GM12878 (cell line): Measurements from ENCODE around the gene GMPPA. TPM values are rescaled to one million over a fixed set of nuclear protein-coding genes. Genes with fewer than 3 reads are reported as not detected.

ENCODE experiments used
- ATAC-seq: fragments of 200-7000 bp; cut with Tn5 transposase; 3 replicates; pipeline ENCODE4 v1.9.1; 2020; ENCODE audit warnings: mild to moderate bottlenecking, moderate library complexity
- BruUV-seq: library from RNA; stranded (reverse); fragments of 400-500 nt; replicated peaks from 2 replicates; lab custom pipeline; 2021; lab: Mats Ljungman, UMichigan
- CTCF ChIA-PET: fragments of 300-600 bp; sonication (Branson Sonifier 250); formaldehyde crosslinking; extraction: SDS; loops from one replicate; lab custom pipeline; 2021; ENCODE audit warnings: inconsistent platforms; lab: Yijun Ruan, JAX
- POLR2A ChIA-PET: fragments of 350-600 bp; formaldehyde crosslinking; extraction: SDS; loops from one replicate; lab custom pipeline; 2021; ENCODE audit warnings: inconsistent platforms; lab: Charles Lee
- RAD21 ChIA-PET: fragments of 300-600 bp; sonication (Branson Sonifier 250); formaldehyde crosslinking; loops from one replicate; lab custom pipeline; 2023; ENCODE audit warnings: antibody characterized with exemption; ENCODE audit not compliant: unreplicated experiment; lab: Charles Lee
- SMC1A ChIA-PET: fragments of 300-600 bp; sonication (Branson Sonifier 250); formaldehyde crosslinking; loops from one replicate; lab custom pipeline; 2023; ENCODE audit not compliant: unreplicated experiment, uncharacterized antibody; lab: Charles Lee
- DNase-seq: peaks from one replicate; pipeline ENCODE4 v3.0.0-alpha.2; 2011; ENCODE audit warnings: low read depth, low spot score
- FAIRE-seq: peaks from 3 replicates; lab custom pipeline; 2011; peaks lifted over from hg19 to GRCh38; lab: Jason Lieb, UNC
- H2AFZ ChIP-seq: 2 replicates; pipeline ENCODE4 v1.6.0; 2011; ENCODE audit warnings: low read depth, low read length, control low read depth; ENCODE audit not compliant: control insufficient read depth
- H3K27ac ChIP-seq: 2 replicates; pipeline ENCODE4 v1.5.1; 2011; ENCODE audit warnings: control low read depth; ENCODE audit not compliant: control insufficient read depth, insufficient read depth
- H3K27me3 ChIP-seq, 2 experiments: replicated peaks in 1 of 2; 2 replicates each; pipeline versions ENCODE4 v1.6.0 to v1.6.1; 2011; ENCODE audit warnings: low read length in 1 of 2; ENCODE audit not compliant: control insufficient read depth in 2 of 2, insufficient read depth in 2 of 2
- H3K36me3 ChIP-seq, 2 experiments: 2 replicates each; pipeline ENCODE4 v1.5.1; 2011; ENCODE audit warnings: low read length in 1 of 2; ENCODE audit not compliant: control insufficient read depth in 2 of 2, insufficient read depth in 2 of 2
- H3K4me1 ChIP-seq: 2 replicates; pipeline ENCODE4 v1.6.1; 2011; ENCODE audit warnings: mild to moderate bottlenecking, low read length, moderate library complexity, mixed read lengths; ENCODE audit not compliant: control insufficient read depth, insufficient read depth
- H3K4me2 ChIP-seq: 2 replicates; pipeline ENCODE4 v1.6.0; 2011; ENCODE audit warnings: control low read depth; ENCODE audit not compliant: control insufficient read depth, insufficient read depth
- H3K4me3 ChIP-seq: fragments of 200-600 bp; sonication (generic); 2 replicates; pipeline ENCODE4 v1.5.1; 2016
- H3K79me2 ChIP-seq: 2 replicates; pipeline ENCODE4 v1.6.0; 2011; ENCODE audit warnings: low read length; ENCODE audit not compliant: control insufficient read depth, insufficient read depth
- H3K9ac ChIP-seq: 2 replicates; pipeline ENCODE4 v1.8.0; 2011; ENCODE audit warnings: low read length, control low read depth, mixed read lengths; ENCODE audit not compliant: control insufficient read depth, insufficient read depth
- H3K9me3 ChIP-seq: replicated peaks from 3 replicates; pipeline ENCODE4 v1.5.1; 2011; ENCODE audit warnings: mild to moderate bottlenecking, low read length; ENCODE audit not compliant: control insufficient read depth, insufficient read depth
- H4K20me1 ChIP-seq: 2 replicates; pipeline ENCODE4 v1.6.0; 2011; ENCODE audit not compliant: control insufficient read depth, insufficient read depth
- CBX5 ChIP-seq: sonication (generic); IDR thresholded peaks from 2 replicates; pipeline ENCODE4 v1.6.1; 2016; ENCODE audit warnings: low read depth, moderate library complexity, mild to moderate bottlenecking, inconsistent platforms
- CREB1 ChIP-seq: IDR thresholded peaks from 2 replicates; pipeline ENCODE4 v1.6.1; 2012; ENCODE audit warnings: low read depth, mild to moderate bottlenecking, inconsistent platforms
- JUND ChIP-seq: IDR thresholded peaks from 2 replicates; pipeline ENCODE4 v1.6.1; 2012; ENCODE audit warnings: low read depth, mild to moderate bottlenecking, low read length, improper control_type of control experiment, moderate library complexity
- LARP7 ChIP-seq: fragments of 450-650 bp; IDR thresholded peaks from 2 replicates; pipeline ENCODE4 v1.6.1; 2017; ENCODE audit warnings: mild to moderate bottlenecking
- MEF2B ChIP-seq: fragments of 450-650 bp; IDR thresholded peaks from 2 replicates; pipeline ENCODE4 v1.6.1; 2018; ENCODE audit warnings: mild to moderate bottlenecking, moderate library complexity; ENCODE audit not compliant: partially characterized antibody, poor library complexity, severe bottlenecking
- MXI1 ChIP-seq: fragments of 150-350 bp; IDR thresholded peaks from 2 replicates; pipeline ENCODE4 v1.6.1; 2011; ENCODE audit warnings: low read depth, mild to moderate bottlenecking, inconsistent platforms, low read length, improper control_type of control experiment
- NR2C1 ChIP-seq: fragments of 450-650 bp; IDR thresholded peaks from 2 replicates; pipeline ENCODE4 v1.6.1; 2017; ENCODE audit warnings: antibody characterized with exemption, mild to moderate bottlenecking, moderate library complexity
- STAT3 ChIP-seq: IDR thresholded peaks from 2 replicates; pipeline ENCODE4 v1.6.1; 2011; ENCODE audit warnings: low read depth, low read length, improper control_type of control experiment
- SUPT20H ChIP-seq: IDR thresholded peaks from 2 replicates; pipeline ENCODE4 v1.6.1; 2011; ENCODE audit warnings: low read depth, mild to moderate bottlenecking, low read length, moderate library complexity, borderline replicate concordance; ENCODE audit not compliant: control insufficient read depth
- YBX1 ChIP-seq: fragments of 450-650 bp; IDR thresholded peaks from 2 replicates; pipeline ENCODE4 v1.6.1; 2016; ENCODE audit warnings: antibody characterized with exemption
- ZNF217 ChIP-seq: fragments of 450-650 bp; IDR thresholded peaks from 2 replicates; pipeline ENCODE4 v1.6.1; 2017; ENCODE audit warnings: antibody characterized with exemption, mild to moderate bottlenecking
- WGBS: methylation state at CpG from one replicate; pipeline ENCODE4 v1.1.6; 2016; ENCODE audit warnings: low lambda C conversion rate; ENCODE audit not compliant: insufficient replicate concordance, insufficient coverage; ENCODE audit errors: missing lambda C conversion rate; 5-methylcytosine and 5-hydroxymethylcytosine counted together
- in situ Hi-C: fragments of 300-500 bp; cut with MboI; formaldehyde crosslinking; loops from 9 replicates; pipeline ENCODE4 v1.14.3; 2018; ENCODE audit warnings: mixed read lengths
- intact Hi-C: fragments of 100-400 bp; cut with micrococcal nuclease; formaldehyde crosslinking; loops from one replicate; pipeline ENCODE4 v1.14.2; 2022; ENCODE audit not compliant: unreplicated experiment
- polyA plus RNA-seq, 11 experiments: library from polyadenylated mRNA; depleted of rRNA in 4 of 11; unstranded in 6 of 11; stranded (reverse) in 5 of 11; fragments of >200 nt; fragmentation: Nextera tagmentation in 4 of 11; fragmentation: Illumina TruSeq in 1 of 11; extraction: Ambion mirVana in 4 of 11; extraction: Trizol in 1 of 11; gene quantifications; 1 replicate in 1 of 11; 2 replicates in 10 of 11; pipeline versions ENCODE4 v1.2.1 to v1.2.3, GENCODE V29; 2011 to 2016; ENCODE audit warnings: inconsistent platforms in 2 of 11, missing spikeins in 2 of 11, low read depth in 1 of 11
- total RNA-seq, 4 experiments: library from RNA; depleted of rRNA in 3 of 4; stranded (reverse); fragments of >200 nt in 3 of 4; fragmentation: Illumina TruSeq in 1 of 4; extraction: Trizol in 1 of 4; gene quantifications; 2 replicates each; pipeline versions ENCODE4 v1.2.1 to v1.2.3, GENCODE V29; 2013 to 2021
- TF ChIP-seq, protein P1 (sequence below): fragments of 450-650 bp; IDR thresholded peaks from 2 replicates; pipeline ENCODE4 v1.6.1; 2017; ENCODE audit warnings: low read depth, mild to moderate bottlenecking, moderate library complexity
- TF ChIP-seq, protein P2 (sequence below): IDR thresholded peaks from 2 replicates; pipeline ENCODE4 v1.6.1; 2011; ENCODE audit warnings: low read depth, mild to moderate bottlenecking, low read length, moderate library complexity, borderline replicate concordance; ENCODE audit errors: extremely low read depth

Gene GMPPA
- total and polyA plus RNA-seq, 10 of the 15 experiments (the other 5 are each of a cell fraction or from before 2014, with no cell fraction given) = 1.9 to 83.2 (median 45.0) TPM

DNA sequence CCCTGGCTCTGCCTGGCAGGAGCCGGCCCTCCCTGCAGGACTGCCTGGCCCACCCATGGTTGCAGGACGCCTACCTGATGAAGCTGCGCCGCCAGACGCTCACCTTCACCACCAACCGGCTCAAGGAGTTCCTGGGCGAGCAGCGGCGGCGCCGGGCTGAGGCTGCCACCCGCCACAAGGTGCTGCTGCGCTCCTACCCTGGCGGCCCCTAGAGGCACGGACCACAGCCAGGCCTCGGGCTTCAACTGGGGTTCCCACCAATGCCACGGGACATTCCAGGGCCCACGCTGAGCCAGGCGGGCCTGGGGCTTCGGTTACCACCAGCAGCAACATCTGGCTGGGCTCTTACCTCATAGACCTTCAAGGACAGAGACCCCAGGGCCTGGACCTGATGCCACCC, 6.1 kb upstream of the GMPPA start:
- in situ Hi-C loops (no loop called here), intact Hi-C loops (no loop called here)
- Histone ChIP-seq H3K27ac (no peak overlapping the region), H3K4me1 (peaks cover 3% of the 10 kb centered on the region; the same call in 1 of the 2 replicates), H3K4me2 (no peak overlapping the region), H3K9ac (no peak overlapping the region), H2AFZ (no peak overlapping the region), H3K4me3 (no peak overlapping the region), H3K27me3 (peaks cover 15% of the 10 kb centered on the region in 2 experiments), H3K9me3 (no peaks in the 10 kb centered on the region; the same call in 2 of the 3 replicates), H4K20me1 (no peaks in the 10 kb centered on the region), H3K79me2 (no peaks in the 10 kb centered on the region), H3K36me3 (no peaks in the 10 kb centered on the region)
- 34% methylated on average over 19 of the region's 20 CpGs for WGBS
- ChIA-PET RAD21 (no interaction called here), POLR2A (no interaction called here), SMC1A (interaction anchor here (0.9 to 1.2 kb wide), 2 partner anchors 35 to 37 kb away, joined by 3 to 4 read pairs; no protein-coding TSS in a partner anchor), CTCF (interaction anchor here (1.9 to 11.4 kb wide), 2 partner anchors 36 to 90 kb away, joined by 9 to 224 read pairs; no protein-coding TSS in a partner anchor)
- BruUV-seq = no TSS peak
- DNase-seq (no peak), ATAC-seq (no peak), FAIRE-seq (no peak)
- no peak for TF ChIP-seq CBX5
- no peak for TF ChIP-seq LARP7
- TF ChIP-seq, protein P1, sequence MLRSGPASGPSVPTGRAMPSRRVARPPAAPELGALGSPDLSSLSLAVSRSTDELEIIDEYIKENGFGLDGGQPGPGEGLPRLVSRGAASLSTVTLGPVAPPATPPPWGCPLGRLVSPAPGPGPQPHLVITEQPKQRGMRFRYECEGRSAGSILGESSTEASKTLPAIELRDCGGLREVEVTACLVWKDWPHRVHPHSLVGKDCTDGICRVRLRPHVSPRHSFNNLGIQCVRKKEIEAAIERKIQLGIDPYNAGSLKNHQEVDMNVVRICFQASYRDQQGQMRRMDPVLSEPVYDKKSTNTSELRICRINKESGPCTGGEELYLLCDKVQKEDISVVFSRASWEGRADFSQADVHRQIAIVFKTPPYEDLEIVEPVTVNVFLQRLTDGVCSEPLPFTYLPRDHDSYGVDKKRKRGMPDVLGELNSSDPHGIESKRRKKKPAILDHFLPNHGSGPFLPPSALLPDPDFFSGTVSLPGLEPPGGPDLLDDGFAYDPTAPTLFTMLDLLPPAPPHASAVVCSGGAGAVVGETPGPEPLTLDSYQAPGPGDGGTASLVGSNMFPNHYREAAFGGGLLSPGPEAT = no peak
- TF ChIP-seq, protein P2, sequence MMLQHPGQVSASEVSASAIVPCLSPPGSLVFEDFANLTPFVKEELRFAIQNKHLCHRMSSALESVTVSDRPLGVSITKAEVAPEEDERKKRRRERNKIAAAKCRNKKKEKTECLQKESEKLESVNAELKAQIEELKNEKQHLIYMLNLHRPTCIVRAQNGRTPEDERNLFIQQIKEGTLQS = no peak
- TF ChIP-seq CREB1 = no peak
- no peak for TF ChIP-seq SUPT20H
- no peak for TF ChIP-seq NR2C1
- no peak for TF ChIP-seq YBX1
- no peak for TF ChIP-seq MXI1
- TF ChIP-seq JUND = no peak
- no peak for TF ChIP-seq ZNF217
- TF ChIP-seq MEF2B = no peak
- TF ChIP-seq STAT3 = no peak
